Effector memory CD4-positive, alpha-beta T cell (primary cell): ENCODE data around the gene TXNDC9.
"Not testable (repeated sequence)": the region's sequence is repeated elsewhere in the genome, so short reads cannot be mapped to it uniquely, and the experiment has no call there.

Experiments
- DNase-seq, 3 donors: peaks; one replicate each; pipeline ENCODE4 v3.0.0-alpha.2; 2020
- H3K27ac ChIP-seq: 2 replicates; pipeline ENCODE4 v1.7.0; 2013; ENCODE audit warnings: mild to moderate bottlenecking, low read length, moderate library complexity; ENCODE audit not compliant: insufficient read depth, poor library complexity, severe bottlenecking
- H3K27me3 ChIP-seq: replicated peaks from 2 replicates; pipeline ENCODE4 v1.7.0; 2013; ENCODE audit warnings: mild to moderate bottlenecking, low read length; ENCODE audit not compliant: insufficient read depth, control insufficient read depth, poor library complexity, severe bottlenecking
- H3K36me3 ChIP-seq: 2 replicates; pipeline ENCODE4 v1.7.0; 2013; ENCODE audit warnings: mild to moderate bottlenecking, low read length, moderate library complexity; ENCODE audit not compliant: control insufficient read depth, insufficient read depth
- H3K4me1 ChIP-seq: 2 replicates; pipeline ENCODE4 v1.7.0; 2013; ENCODE audit warnings: low read length, mild to moderate bottlenecking; ENCODE audit not compliant: control insufficient read depth, insufficient read depth, poor library complexity, severe bottlenecking
- H3K4me3 ChIP-seq: 2 replicates; pipeline ENCODE4 v1.7.0; 2013; ENCODE audit warnings: low read length, low read depth, mild to moderate bottlenecking; ENCODE audit not compliant: insufficient read depth, poor library complexity, severe bottlenecking
- H3K9me3 ChIP-seq: 2 replicates; pipeline ENCODE4 v1.7.0; 2013; ENCODE audit warnings: mild to moderate bottlenecking, low read length, moderate library complexity; ENCODE audit not compliant: control insufficient read depth

TXNDC9 gene

GRCh38 chr2:99354825-99355224, 18.7 kb upstream of the TXNDC9 start:
- H3K4me3 ChIP-seq, DNase-seq, H3K36me3 ChIP-seq: not testable (repeated sequence)

GRCh38 chr2:99354070-99354469, 17.9 kb upstream of the TXNDC9 start:
- Histone ChIP-seq H3K27ac (no peak overlapping the region), H3K27me3 (no peaks in the 10 kb centered on the region), H3K36me3 (no peaks in the 10 kb centered on the region), H3K9me3 (no peaks in the 10 kb centered on the region), H3K4me1 (peaks cover 2% of the 10 kb centered on the region), H3K4me3 (no peak overlapping the region)
- DNase-seq, result no peak

More at GRCh38 chr2:99354825-99355224, 18.7 kb upstream of the TXNDC9 start:
- not testable (repeated sequence) for H3K27me3 ChIP-seq, H3K9me3 ChIP-seq, H3K4me1 ChIP-seq, H3K27ac ChIP-seq

- no peaks in the 10 kb centered on the region for H3K4me1 ChIP-seq
- H3K36me3 ChIP-seq, result no peaks in the 10 kb centered on the region
- no peak overlapping the region for H3K27ac ChIP-seq
- H3K4me3 ChIP-seq, result no peak overlapping the region
- no peak for DNase-seq
- no peaks in the 10 kb centered on the region for H3K9me3 ChIP-seq
- no peaks in the 10 kb centered on the region for H3K27me3 ChIP-seq
Observed at GRCh38 chr2:99350194-99350593, 14.1 kb upstream of the TXNDC9 start.

- H3K9me3 ChIP-seq, result no peaks in the 10 kb centered on the region
- no peaks in the 10 kb centered on the region for H3K36me3 ChIP-seq
- H3K27ac ChIP-seq, result no peak overlapping the region
- DNase-seq, result no peak
- no peaks in the 10 kb centered on the region for H3K27me3 ChIP-seq
- H3K4me1 ChIP-seq, result no peaks in the 10 kb centered on the region
- no peak overlapping the region for H3K4me3 ChIP-seq
Observed at GRCh38 chr2:99348173-99348572, 12.0 kb upstream of the TXNDC9 start.

GRCh38 chr2:99346218-99346617, 10.1 kb upstream of the TXNDC9 start:
- H3K4me1 ChIP-seq, result no peaks in the 10 kb centered on the region
- H3K4me3 ChIP-seq, result no peak overlapping the region
- DNase-seq, result no peak
- no peaks in the 10 kb centered on the region for H3K27me3 ChIP-seq
- no peaks in the 10 kb centered on the region for H3K9me3 ChIP-seq
- H3K27ac ChIP-seq, result no peak overlapping the region
- no peaks in the 10 kb centered on the region for H3K36me3 ChIP-seq

- not testable (repeated sequence) for H3K27me3 ChIP-seq, H3K9me3 ChIP-seq, DNase-seq, H3K36me3 ChIP-seq, H3K4me1 ChIP-seq, H3K4me3 ChIP-seq, H3K27ac ChIP-seq
Observed at GRCh38 chr2:99345446-99345845, 9.3 kb upstream of the TXNDC9 start.

- no peak overlapping the region for H3K27ac ChIP-seq
Observed at GRCh38 chr2:99342536-99342935, 6.4 kb upstream of the TXNDC9 start.

GRCh38 chr2:99340669-99341236, 4.6 kb upstream of the TXNDC9 start:
- H3K4me1 ChIP-seq, result peaks cover 7% of the 10 kb centered on the region
- DNase-seq, result no peak
- no peak overlapping the region for H3K4me3 ChIP-seq
- H3K27me3 ChIP-seq, result no peaks in the 10 kb centered on the region
- H3K36me3 ChIP-seq, result no peaks in the 10 kb centered on the region
- H3K9me3 ChIP-seq, result no peaks in the 10 kb centered on the region
- no peak overlapping the region for H3K27ac ChIP-seq

More at GRCh38 chr2:99342536-99342935, 6.4 kb upstream of the TXNDC9 start:
- no peak for DNase-seq
- Histone ChIP-seq H3K4me1 (peaks cover 7% of the 10 kb centered on the region), H3K4me3 (no peak overlapping the region), H3K9me3 (no peaks in the 10 kb centered on the region), H3K36me3 (no peaks in the 10 kb centered on the region), H3K27me3 (no peaks in the 10 kb centered on the region)

GRCh38 chr2:99338029-99338585, 2.0 kb upstream of the TXNDC9 start:
- Histone ChIP-seq H3K4me3 (peak overlapping the region; percentile 93), H3K36me3 (no peaks in the 10 kb centered on the region), H3K27ac (peak overlapping the region; percentile 85), H3K27me3 (no peaks in the 10 kb centered on the region), H3K9me3 (no peaks in the 10 kb centered on the region), H3K4me1 (peaks cover 16% of the 10 kb centered on the region)
- no peak for DNase-seq

- Histone ChIP-seq H3K27ac (peak within 1 kb of the TSS; percentile 85), H3K27me3 (no peaks in the 10 kb centered on the region), H3K4me1 (peaks cover 16% of the 10 kb centered on the region), H3K4me3 (peak within 1 kb of the TSS; percentile 93), H3K9me3 (no peaks in the 10 kb centered on the region), H3K36me3 (peaks cover 6% of the 10 kb centered on the region)
- peak; percentile 80 to 85 (median 84) for DNase-seq
Observed at GRCh38 chr2:99337113-99338028, 1.2 kb upstream of the TXNDC9 start, which contains the start of gene EIF5B. EIF5B (plus strand) TSS chr2:99337389; CDS start chr2:99337555, 166 bp downstream.
